A673 (cell line): ENCODE data around the gene TRNAU1AP. TPM values are rescaled to one million over a fixed set of nuclear protein-coding genes. Genes with fewer than 3 reads are reported as not detected.
"Not testable (repeated sequence)": the region's sequence is repeated elsewhere in the genome, so short reads cannot be mapped to it uniquely, and the experiment has no call there.

Source experiments
- BruUV-seq: library from RNA; stranded (reverse); fragments of 400-500 nt; replicated peaks from 2 replicates; lab custom pipeline; 2021; lab: Mats Ljungman, UMichigan
- CTCF ChIA-PET: fragments of 300-600 bp; sonication (Branson Sonifier 250); formaldehyde crosslinking; loops from one replicate; lab custom pipeline; 2022; ENCODE audit warnings: antibody characterized with exemption; lab: Charles Lee
- POLR2A ChIA-PET: fragments of 300-600 bp; sonication (Branson Sonifier 250); formaldehyde crosslinking; loops from one replicate; lab custom pipeline; 2022; ENCODE audit warnings: antibody characterized with exemption; ENCODE audit not compliant: low non-redundant PET; lab: Charles Lee
- DNase-seq: peaks from one replicate; pipeline ENCODE4 v3.0.0-alpha.2; 2015; ENCODE audit warnings: low spot score
- H3K27ac ChIP-seq: fragments of 200-600 bp; sonication (generic); 2 replicates; pipeline ENCODE4 v1.5.1; 2016; ENCODE audit warnings: mixed run types, low read depth, mild to moderate bottlenecking, mixed read lengths, antibody characterized with exemption, low read length; ENCODE audit not compliant: poor library complexity, severe bottlenecking
- H3K27me3 ChIP-seq: fragments of 200-600 bp; sonication (generic); replicated peaks from 2 replicates; pipeline ENCODE4 v1.6.1; 2017; ENCODE audit warnings: mixed run types, low read depth, mild to moderate bottlenecking, mixed read lengths, antibody characterized with exemption, low read length; ENCODE audit not compliant: insufficient read depth, poor library complexity
- H3K36me3 ChIP-seq: fragments of 200-600 bp; sonication (generic); 2 replicates; pipeline ENCODE4 v1.6.1; 2016; ENCODE audit warnings: mixed run types, mild to moderate bottlenecking, mixed read lengths, antibody characterized with exemption, low read length; ENCODE audit not compliant: insufficient read depth, poor library complexity, severe bottlenecking
- H3K4me1 ChIP-seq: fragments of 200-600 bp; sonication (generic); 2 replicates; pipeline ENCODE4 v1.6.1; 2017; ENCODE audit warnings: mixed run types, mild to moderate bottlenecking, mixed read lengths, antibody characterized with exemption, low read length; ENCODE audit not compliant: insufficient read depth, poor library complexity, severe bottlenecking
- H3K4me3 ChIP-seq: fragments of 200-600 bp; sonication (generic); 2 replicates; pipeline ENCODE4 v1.5.1; 2016; ENCODE audit warnings: low read depth, mixed run types, mild to moderate bottlenecking, mixed read lengths, low read length; ENCODE audit not compliant: poor library complexity, severe bottlenecking
- H3K9me3 ChIP-seq: fragments of 200-600 bp; sonication (generic); 2 replicates; pipeline ENCODE4 v1.6.1; 2016; ENCODE audit warnings: mixed run types, low read depth, mild to moderate bottlenecking, mixed read lengths, antibody characterized with exemption, low read length; ENCODE audit not compliant: poor library complexity, severe bottlenecking
- CTCF ChIP-seq: fragments of 300-800, 200-600 bp; sonication (generic); conservative IDR thresholded peaks from 2 replicates; pipeline ENCODE4 v1.5.1; 2017; ENCODE audit warnings: low read depth, mild to moderate bottlenecking, antibody characterized with exemption, low read length, moderate library complexity, mixed read lengths
- EZH2 ChIP-seq: fragments of 200-600 bp; sonication (generic); IDR thresholded peaks from 2 replicates; pipeline ENCODE4 v1.6.1; 2017; ENCODE audit warnings: borderline replicate concordance, low read depth, mild to moderate bottlenecking, mixed read lengths, antibody characterized with exemption, low read length; ENCODE audit not compliant: poor library complexity, severe bottlenecking
- intact Hi-C: fragments of 100-400 bp; cut with micrococcal nuclease; formaldehyde crosslinking; loops from one replicate; pipeline ENCODE4 v1.10.0; 2022; ENCODE audit not compliant: unreplicated experiment
- total RNA-seq: library from RNA; stranded (reverse); gene quantifications from 2 replicates; pipeline ENCODE4 v1.2.3, GENCODE V29; 2021

Gene TRNAU1AP
- total RNA-seq, 1 experiment from 2014 or later = 33.8 TPM

DNA sequence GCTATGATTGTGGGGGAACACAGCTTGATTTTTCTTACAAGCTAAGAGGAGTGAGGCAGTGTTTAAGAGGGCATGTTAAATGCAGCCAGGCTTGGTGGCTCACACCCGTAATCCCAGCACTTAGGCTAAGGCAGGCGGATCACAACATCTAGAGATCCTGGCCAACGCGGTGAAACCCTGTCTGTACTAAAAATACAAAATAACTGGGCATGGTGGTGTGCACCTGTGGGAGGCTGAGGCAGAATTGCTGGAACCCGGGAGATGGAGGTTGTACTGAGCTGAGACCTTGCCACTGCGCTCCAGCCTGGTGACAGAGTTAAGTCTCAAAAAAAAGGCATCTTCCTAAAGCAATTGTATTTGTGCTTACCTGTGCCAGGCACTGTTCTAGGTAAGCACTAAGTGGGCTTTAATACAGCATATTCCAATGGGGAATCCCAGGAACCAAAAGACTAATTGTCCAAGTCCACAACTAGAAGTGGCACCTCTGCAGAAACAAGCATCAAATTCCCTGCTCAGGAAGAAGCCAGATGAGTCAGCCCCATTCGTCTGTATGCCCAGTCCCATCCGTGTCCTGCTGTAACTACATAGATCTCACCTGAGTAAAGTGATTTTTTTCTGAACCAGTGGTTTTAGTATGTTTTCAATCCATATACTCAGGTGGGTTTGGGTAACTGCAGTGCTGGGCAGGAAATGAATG, 42.5 kb upstream of the TRNAU1AP start:
- no peaks in the 10 kb centered on the region for H3K9me3 ChIP-seq
- ChIA-PET POLR2A (interaction anchor here (0.6 kb wide), 1 partner anchor 69 kb away, joined by 12 read pairs; no protein-coding TSS in a partner anchor), CTCF (interaction anchor here (0.6 kb wide), 1 partner anchor 66 kb away, joined by 4 read pairs; no protein-coding TSS in a partner anchor)
- peak overlapping the region; percentile 94 for H3K27ac ChIP-seq
- DNase-seq = no peak
- H3K36me3 ChIP-seq = peaks cover 80% of the 10 kb centered on the region
- H3K4me1 ChIP-seq = peaks cover 13% of the 10 kb centered on the region
- BruUV-seq = no TSS peak
- no peaks in the 10 kb centered on the region for H3K27me3 ChIP-seq
- H3K4me3 ChIP-seq = peak overlapping the region; percentile 85
- intact Hi-C loops = loop anchor here (10.0 kb wide), 2 partner anchors 96 to 266 kb away; no protein-coding TSS in a partner anchor
- no peak for TF ChIP-seq EZH2
- no peak for TF ChIP-seq CTCF

GRCh38 chr1:28510970-28511440, 41.9 kb upstream of the TRNAU1AP start:
- Histone ChIP-seq H3K9me3 (no peaks in the 10 kb centered on the region), H3K36me3 (peaks cover 80% of the 10 kb centered on the region), H3K4me3 (peak overlapping the region; percentile 85), H3K27me3 (no peaks in the 10 kb centered on the region), H3K4me1 (peaks cover 13% of the 10 kb centered on the region), H3K27ac (peak overlapping the region; percentile 94)
- ChIA-PET POLR2A (interaction anchor here (0.5 to 0.7 kb wide), 3 partner anchors 75 to 741 kb away, joined by 4 to 5 read pairs (median 5); no protein-coding TSS in a partner anchor), CTCF (interaction anchor here (0.5 kb wide), 1 partner anchor 263 kb away, joined by 3 read pairs; no protein-coding TSS in a partner anchor)
- DNase-seq = peak; percentile 73
- TF ChIP-seq CTCF (no peak), EZH2 (no peak)
- intact Hi-C loops = loop anchor here (10.0 kb wide), 2 partner anchors 96 to 266 kb away; no protein-coding TSS in a partner anchor
- BruUV-seq = no TSS peak

DNA sequence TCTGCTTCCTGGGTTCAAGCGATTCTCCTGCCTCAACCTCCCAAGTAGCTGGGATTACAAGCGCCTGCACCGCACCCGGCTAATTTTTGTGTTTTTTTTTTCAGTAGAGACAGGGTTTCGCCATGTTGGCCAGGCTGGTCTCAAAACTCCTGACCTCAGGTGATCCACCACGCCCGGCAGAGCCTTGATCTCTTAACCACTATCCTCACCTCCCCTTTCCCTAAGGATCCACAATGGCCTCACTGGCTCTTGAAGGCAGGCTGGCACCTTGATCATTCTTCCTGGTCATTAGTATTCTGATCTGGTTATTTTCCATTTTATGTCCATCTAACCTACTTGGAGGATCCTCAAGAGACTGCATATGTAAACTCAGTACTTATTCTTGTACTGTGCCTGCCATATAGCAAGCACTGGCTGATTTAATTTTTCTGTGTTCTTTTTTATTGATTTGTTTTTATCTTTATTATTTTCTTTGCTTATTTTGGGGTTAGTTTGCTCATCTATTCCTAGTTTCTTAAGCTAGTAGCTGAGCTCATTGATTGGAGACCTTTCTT, 40.8 kb upstream of the TRNAU1AP start:
- no peaks in the 10 kb centered on the region for H3K27me3 ChIP-seq
- ChIA-PET POLR2A (interaction anchor here (0.7 kb wide), 2 partner anchors 38 to 397 kb away, joined by 3 read pairs; no protein-coding TSS in a partner anchor), CTCF (interaction anchor here (0.6 kb wide), 1 partner anchor 90 kb away, joined by 6 read pairs; no protein-coding TSS in a partner anchor)
- peak; percentile 62 for DNase-seq
- peaks cover 13% of the 10 kb centered on the region for H3K4me1 ChIP-seq
- intact Hi-C loops = loop anchor here (10.0 kb wide), 2 partner anchors 97 to 267 kb away; no protein-coding TSS in a partner anchor
- peaks cover 70% of the 10 kb centered on the region for H3K36me3 ChIP-seq
- peak overlapping the region; percentile 85 for H3K4me3 ChIP-seq
- H3K9me3 ChIP-seq = no peaks in the 10 kb centered on the region
- no peak for TF ChIP-seq CTCF
- TF ChIP-seq EZH2 = no peak
- no TSS peak for BruUV-seq
- H3K27ac ChIP-seq = peak overlapping the region; percentile 60

DNA sequence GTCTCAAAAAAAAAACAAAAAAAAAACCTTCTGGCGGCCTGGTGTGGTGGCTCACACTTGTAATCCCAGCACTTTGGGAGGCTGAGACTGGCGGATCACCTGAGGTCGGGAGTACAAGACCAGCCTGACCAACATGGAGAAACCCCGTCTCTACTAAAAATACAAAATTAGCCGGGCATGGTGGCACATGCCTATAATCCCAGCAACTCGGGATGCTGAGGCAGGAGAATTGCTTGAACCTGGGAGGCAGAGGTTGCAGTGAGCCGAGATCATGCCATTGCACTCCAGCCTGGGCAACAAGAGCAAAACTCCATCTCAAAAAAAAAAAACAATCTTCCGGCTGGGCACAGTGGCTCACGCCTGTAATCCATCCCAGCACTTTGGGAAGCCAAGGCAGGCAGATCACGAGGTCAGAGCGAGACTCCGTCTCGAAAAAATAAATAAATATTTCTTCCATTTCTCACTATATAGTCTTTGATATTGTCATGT, 38.4 kb upstream of the TRNAU1AP start:
- intact Hi-C loops = loop anchor here (10.0 kb wide), 2 partner anchors 100 to 270 kb away; no protein-coding TSS in a partner anchor
- H3K27me3 ChIP-seq, DNase-seq, H3K27ac ChIP-seq, H3K4me3 ChIP-seq, BruUV-seq, H3K9me3 ChIP-seq: not testable (repeated sequence)
- Histone ChIP-seq H3K4me1 (peaks cover 15% of the 10 kb centered on the region), H3K36me3 (peaks cover 46% of the 10 kb centered on the region)
- CTCF ChIA-PET = interaction anchor here (0.6 to 0.7 kb wide), 2 partner anchors 88 to 128 kb away, joined by 4 read pairs; no protein-coding TSS in a partner anchor
- POLR2A ChIA-PET = interaction anchor here (0.6 kb wide), 1 partner anchor 15 kb away, joined by 3 read pairs; no protein-coding TSS in a partner anchor
